Activated CD4-positive, alpha-beta memory T cell treated with anti-CD3 and anti-CD28 coated beads for 36 hours (primary cell): ENCODE results near the gene SCN3B. TPM values are rescaled to one million over a fixed set of nuclear protein-coding genes. Genes with fewer than 3 reads are reported as not detected.

ENCODE experiments used
- CTCF ChIA-PET: fragments of 350-600 bp; sonication (Branson Sonifier 250); formaldehyde crosslinking; loops from one replicate; lab custom pipeline; 2021; ENCODE audit warnings: antibody characterized with exemption, inconsistent platforms; lab: Charles Lee
- POLR2A ChIA-PET: fragments of 350-600 bp; sonication (Branson Sonifier 250); formaldehyde crosslinking; loops from one replicate; lab custom pipeline; 2021; ENCODE audit warnings: antibody characterized with exemption; lab: Charles Lee
- DNase-seq: peaks from one replicate; pipeline ENCODE4 v3.0.0-alpha.2; 2020
- H3K27ac Mint-ChIP-seq: one replicate; pipeline ENCODE4 v1.8.0; 2021; ENCODE audit warnings: mixed read lengths
- H3K27me3 Mint-ChIP-seq: one replicate; pipeline ENCODE4 v1.8.0; 2021; ENCODE audit warnings: mixed read lengths
- H3K36me3 Mint-ChIP-seq: one replicate; pipeline ENCODE4 v1.8.0; 2021; ENCODE audit warnings: mixed read lengths
- H3K4me1 Mint-ChIP-seq: one replicate; pipeline ENCODE4 v1.8.0; 2021; ENCODE audit warnings: low read depth, mixed read lengths
- H3K4me3 Mint-ChIP-seq: one replicate; pipeline ENCODE4 v1.8.0; 2021; ENCODE audit warnings: mild to moderate bottlenecking, mixed read lengths
- H3K9me3 Mint-ChIP-seq: one replicate; pipeline ENCODE4 v1.8.0; 2021; ENCODE audit warnings: mixed read lengths
- intact Hi-C: fragments of 100-400 bp; cut with micrococcal nuclease; formaldehyde crosslinking; loops from one replicate; pipeline ENCODE4 v1.15.1; 2023
- total RNA-seq, 2 experiments: library from RNA; stranded (reverse); gene quantifications; one replicate each; pipeline ENCODE4 v1.2.3, GENCODE V29; 2021

The SCN3B gene
- total RNA-seq, 2 experiments from 2014 or later: not detected

DNA sequence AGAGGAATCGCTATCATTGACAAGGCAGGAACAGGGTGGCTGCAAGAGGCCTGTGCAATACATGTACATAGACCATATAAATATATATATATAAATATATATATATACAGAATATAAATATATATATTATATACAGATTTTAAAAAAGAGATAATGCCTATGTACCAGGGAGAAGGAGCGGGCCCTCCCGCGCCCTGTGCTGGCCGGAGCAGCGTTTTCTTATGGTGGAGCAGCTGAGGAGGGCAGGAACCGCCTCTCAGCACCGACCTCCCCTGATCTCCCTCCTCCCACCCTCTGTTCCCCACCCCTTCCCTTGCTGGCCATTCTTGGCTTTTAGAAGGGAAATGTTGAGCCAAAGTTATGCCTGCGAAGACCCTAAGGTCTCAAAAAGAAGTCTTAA, 31.8 kb downstream of the SCN3B start:
- Mint-ChIP-seq H3K36me3 (peaks cover 26% of the 10 kb centered on the region), H3K27ac (no peak overlapping the region), H3K4me3 (no peak overlapping the region), H3K27me3 (no peaks in the 10 kb centered on the region), H3K4me1 (no peaks in the 10 kb centered on the region), H3K9me3 (no peaks in the 10 kb centered on the region)
- DNase-seq: no peak
- intact Hi-C loops: no loop called here
- ChIA-PET CTCF (no interaction called here), POLR2A (no interaction called here)

DNA sequence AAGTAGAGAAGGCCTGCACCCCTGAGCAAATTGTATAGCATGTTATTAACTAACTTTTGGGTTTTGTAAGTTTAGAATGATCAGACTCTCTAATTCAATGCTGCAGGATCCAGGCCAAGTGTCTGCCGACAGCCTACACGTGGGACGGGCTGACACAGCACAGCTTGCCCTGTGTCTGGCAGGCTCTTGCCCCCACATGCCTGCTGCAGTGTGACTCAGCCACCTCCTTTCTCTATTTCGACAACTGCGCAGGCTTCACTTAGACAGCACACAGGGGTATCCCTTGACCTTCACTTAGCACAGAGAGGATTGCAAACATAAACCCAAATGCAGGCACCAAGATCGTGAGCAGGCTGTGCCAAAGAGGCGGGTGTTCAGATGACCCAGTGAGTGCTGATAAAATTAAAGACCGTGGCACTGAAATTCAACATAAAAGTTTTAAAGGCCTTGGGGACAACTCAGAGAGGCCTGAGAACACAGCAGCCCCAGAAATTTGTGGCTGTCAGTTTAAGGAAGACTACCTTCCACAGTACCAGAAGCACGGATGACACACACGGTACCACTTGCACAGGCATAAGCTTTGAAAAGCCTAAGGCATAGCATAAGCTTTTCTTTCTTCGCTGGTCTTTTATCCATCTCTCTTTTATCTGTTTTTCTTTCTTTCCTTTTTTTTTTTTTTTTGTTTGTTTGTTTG, 37.8 kb downstream of the SCN3B start:
- POLR2A ChIA-PET: no interaction called here
- H3K36me3 Mint-ChIP-seq: peaks cover 35% of the 10 kb centered on the region

GRCh38 chr11:123611698-123612097, 42.7 kb downstream of the SCN3B start:
- Mint-ChIP-seq H3K9me3 (no peaks in the 10 kb centered on the region), H3K4me3 (no peak overlapping the region), H3K27ac (no peak overlapping the region), H3K36me3 (peaks cover 37% of the 10 kb centered on the region), H3K4me1 (no peaks in the 10 kb centered on the region), H3K27me3 (no peaks in the 10 kb centered on the region)
- ChIA-PET CTCF (no interaction called here), POLR2A (no interaction called here)
- DNase-seq: no peak
- intact Hi-C loops: no loop called here

More for the DNA sequence above, 37.8 kb downstream of the SCN3B start:
- CTCF ChIA-PET: no interaction called here
- H3K27ac Mint-ChIP-seq: no peak overlapping the region
- no peak for DNase-seq
- intact Hi-C loops: no loop called here
- H3K9me3 Mint-ChIP-seq: no peaks in the 10 kb centered on the region
- no peak overlapping the region for H3K4me3 Mint-ChIP-seq
- H3K4me1 Mint-ChIP-seq: no peaks in the 10 kb centered on the region
- no peaks in the 10 kb centered on the region for H3K27me3 Mint-ChIP-seq

DNA sequence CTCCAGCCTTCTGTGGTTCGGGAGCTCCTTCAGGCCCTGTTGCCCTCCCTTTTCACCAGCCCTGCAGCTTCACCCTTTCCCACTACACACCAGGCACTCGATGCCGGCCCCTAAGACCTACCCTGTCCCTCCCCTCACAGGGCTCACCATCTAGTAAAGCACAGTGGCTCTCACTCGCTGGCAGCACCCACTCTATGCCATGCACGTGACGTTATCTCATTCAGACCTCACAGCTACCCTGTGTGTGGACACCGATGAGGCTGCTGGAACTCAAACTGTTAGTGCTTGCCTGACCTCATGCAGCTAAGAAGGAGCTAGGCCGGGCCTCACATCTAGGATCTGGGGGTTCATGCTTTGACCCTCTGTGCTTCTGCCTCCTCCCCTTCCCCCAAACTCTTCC, 45.5 kb downstream of the SCN3B start:
- no peak overlapping the region for H3K27ac Mint-ChIP-seq
- H3K9me3 Mint-ChIP-seq: no peaks in the 10 kb centered on the region
- CTCF ChIA-PET: interaction anchor here (0.5 to 1.1 kb wide), 2 partner anchors 26 to 1739 kb away, joined by 3 read pairs; no protein-coding TSS in a partner anchor
- no peak overlapping the region for H3K4me3 Mint-ChIP-seq
- no peaks in the 10 kb centered on the region for H3K27me3 Mint-ChIP-seq
- intact Hi-C loops: no loop called here
- peaks cover 43% of the 10 kb centered on the region for H3K36me3 Mint-ChIP-seq
- POLR2A ChIA-PET: no interaction called here
- DNase-seq: no peak
- no peaks in the 10 kb centered on the region for H3K4me1 Mint-ChIP-seq

DNA sequence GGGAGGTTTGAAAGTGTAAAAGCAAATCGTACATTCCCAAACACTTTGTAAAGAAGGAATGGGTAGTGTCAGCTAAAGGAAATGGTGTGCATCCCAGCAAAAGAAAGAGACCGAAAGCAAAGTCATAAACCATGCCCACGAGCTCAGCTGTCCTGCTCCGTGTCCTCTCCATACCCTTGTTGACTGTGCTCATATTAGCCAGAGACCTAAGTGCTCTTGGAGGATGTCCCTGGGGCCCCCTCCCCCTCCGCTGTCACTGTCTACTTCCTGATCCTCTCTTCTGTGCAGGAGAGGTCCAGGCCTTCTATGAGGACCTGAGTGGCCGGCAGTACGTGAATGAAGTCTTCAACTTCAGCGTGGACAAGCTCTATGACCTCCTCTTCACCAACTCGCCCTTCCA, 46.1 kb downstream of the SCN3B start:
- no peak for DNase-seq
- H3K4me1 Mint-ChIP-seq: no peaks in the 10 kb centered on the region
- H3K36me3 Mint-ChIP-seq: peaks cover 41% of the 10 kb centered on the region
- intact Hi-C loops: no loop called here
- no peaks in the 10 kb centered on the region for H3K9me3 Mint-ChIP-seq
- no peak overlapping the region for H3K4me3 Mint-ChIP-seq
- no peaks in the 10 kb centered on the region for H3K27me3 Mint-ChIP-seq
- CTCF ChIA-PET: interaction anchor here (0.5 to 1.1 kb wide), 2 partner anchors 25 to 1740 kb away, joined by 3 read pairs; no protein-coding TSS in a partner anchor
- H3K27ac Mint-ChIP-seq: no peak overlapping the region
- POLR2A ChIA-PET: no interaction called here

DNA sequence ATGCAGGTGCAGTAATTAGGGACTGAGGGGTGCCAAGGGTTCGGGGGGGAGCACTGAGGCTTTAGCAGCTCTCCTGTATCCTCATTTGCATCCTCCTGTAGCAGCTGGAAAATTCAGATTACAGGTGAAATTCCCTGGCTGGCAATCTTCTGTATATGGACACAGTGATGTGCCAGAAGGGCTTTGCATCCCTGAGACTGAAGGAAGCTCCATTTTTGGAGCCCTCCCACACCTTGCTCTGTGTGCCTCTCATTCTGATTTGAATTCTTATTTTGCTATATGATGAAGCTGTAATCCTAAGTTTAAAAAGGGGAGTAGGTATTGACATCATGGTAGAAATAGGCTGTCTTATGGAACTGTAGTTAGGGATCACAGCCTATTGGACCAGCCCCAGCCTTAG, 46.6 kb downstream of the SCN3B start:
- ChIA-PET CTCF (interaction anchor here (1.1 kb wide), 1 partner anchor 24 kb away, joined by 3 read pairs; no protein-coding TSS in a partner anchor), POLR2A (no interaction called here)
- Mint-ChIP-seq H3K27ac (no peak overlapping the region), H3K36me3 (peaks cover 37% of the 10 kb centered on the region), H3K9me3 (no peaks in the 10 kb centered on the region), H3K27me3 (no peaks in the 10 kb centered on the region), H3K4me3 (no peak overlapping the region), H3K4me1 (no peaks in the 10 kb centered on the region)
- no peak for DNase-seq
- intact Hi-C loops: no loop called here

- Mint-ChIP-seq H3K9me3 (no peaks in the 10 kb centered on the region), H3K36me3 (peaks cover 34% of the 10 kb centered on the region)
- intact Hi-C loops: no loop called here
Observed at GRCh38 chr11:123603666-123604065, 50.8 kb downstream of the SCN3B start.

GRCh38 chr11:123601743-123602142, 52.7 kb downstream of the SCN3B start:
- CTCF ChIA-PET: interaction anchor here (2.1 kb wide), 1 partner anchor 21 kb away, joined by 6 read pairs; no protein-coding TSS in a partner anchor
- Mint-ChIP-seq H3K27ac (no peak overlapping the region), H3K4me1 (no peaks in the 10 kb centered on the region), H3K36me3 (peaks cover 34% of the 10 kb centered on the region), H3K9me3 (no peaks in the 10 kb centered on the region), H3K27me3 (no peaks in the 10 kb centered on the region), H3K4me3 (no peak overlapping the region)
- no peak for DNase-seq
- intact Hi-C loops: no loop called here
- POLR2A ChIA-PET: no interaction called here

More at GRCh38 chr11:123603666-123604065, 50.8 kb downstream of the SCN3B start:
- Mint-ChIP-seq H3K4me3 (no peak overlapping the region), H3K27me3 (no peaks in the 10 kb centered on the region), H3K27ac (no peak overlapping the region), H3K4me1 (no peaks in the 10 kb centered on the region)
- ChIA-PET CTCF (interaction anchor here (0.9 kb wide), 1 partner anchor 27 kb away, joined by 3 read pairs; no protein-coding TSS in a partner anchor), POLR2A (no interaction called here)
- DNase-seq: no peak

DNA sequence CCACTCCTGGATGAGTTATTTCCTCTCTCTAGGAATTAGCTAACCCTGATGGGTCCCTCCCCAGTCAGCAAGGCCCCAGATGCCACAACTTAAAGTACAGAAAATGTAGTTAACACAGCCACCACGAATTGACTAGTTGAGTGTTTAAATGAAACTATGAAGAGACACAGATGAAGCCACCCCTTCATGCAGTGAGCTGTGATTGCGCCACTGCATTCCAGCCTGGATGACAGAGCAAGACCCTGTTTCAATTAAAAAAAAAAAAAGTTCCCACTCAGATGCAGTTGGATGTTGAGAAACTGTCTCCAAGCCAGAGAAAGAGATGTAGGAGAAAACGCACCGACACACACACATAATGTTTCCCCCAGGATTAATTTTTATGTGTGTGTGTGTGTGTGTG, 53.3 kb downstream of the SCN3B start:
- no peaks in the 10 kb centered on the region for H3K27me3 Mint-ChIP-seq
- no peaks in the 10 kb centered on the region for H3K4me1 Mint-ChIP-seq
- H3K36me3 Mint-ChIP-seq: peaks cover 35% of the 10 kb centered on the region
- CTCF ChIA-PET: interaction anchor here (2.1 kb wide), 1 partner anchor 21 kb away, joined by 6 read pairs; no protein-coding TSS in a partner anchor
- no peak overlapping the region for H3K4me3 Mint-ChIP-seq
- POLR2A ChIA-PET: no interaction called here
- intact Hi-C loops: no loop called here
- no peak for DNase-seq
- H3K9me3 Mint-ChIP-seq: no peaks in the 10 kb centered on the region
- H3K27ac Mint-ChIP-seq: no peak overlapping the region

DNA sequence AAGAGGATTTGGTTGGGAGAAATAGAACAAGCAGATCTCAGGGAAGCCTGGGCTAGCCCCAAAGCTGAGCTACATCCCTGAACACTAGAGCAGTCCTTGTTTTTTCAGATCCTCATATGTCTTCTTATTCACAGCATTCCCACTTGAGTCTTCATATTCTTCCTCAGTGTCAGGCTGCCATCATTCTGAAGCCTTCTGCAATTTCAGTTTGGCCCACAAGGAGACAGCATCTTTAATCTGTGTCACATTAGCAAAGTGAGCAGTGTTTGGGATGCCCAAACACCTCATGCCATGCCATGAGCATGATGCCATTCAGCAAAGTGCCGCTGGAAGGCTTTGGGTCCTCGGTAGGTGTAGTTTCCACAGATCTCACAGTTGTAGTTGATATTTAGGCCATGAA, 56.6 kb downstream of the SCN3B start:
- Mint-ChIP-seq H3K36me3 (peaks cover 37% of the 10 kb centered on the region), H3K4me1 (no peaks in the 10 kb centered on the region), H3K9me3 (no peaks in the 10 kb centered on the region), H3K27me3 (no peaks in the 10 kb centered on the region), H3K4me3 (no peak overlapping the region), H3K27ac (no peak overlapping the region)
- no peak for DNase-seq
- intact Hi-C loops: no loop called here
- ChIA-PET POLR2A (no interaction called here), CTCF (no interaction called here)

DNA sequence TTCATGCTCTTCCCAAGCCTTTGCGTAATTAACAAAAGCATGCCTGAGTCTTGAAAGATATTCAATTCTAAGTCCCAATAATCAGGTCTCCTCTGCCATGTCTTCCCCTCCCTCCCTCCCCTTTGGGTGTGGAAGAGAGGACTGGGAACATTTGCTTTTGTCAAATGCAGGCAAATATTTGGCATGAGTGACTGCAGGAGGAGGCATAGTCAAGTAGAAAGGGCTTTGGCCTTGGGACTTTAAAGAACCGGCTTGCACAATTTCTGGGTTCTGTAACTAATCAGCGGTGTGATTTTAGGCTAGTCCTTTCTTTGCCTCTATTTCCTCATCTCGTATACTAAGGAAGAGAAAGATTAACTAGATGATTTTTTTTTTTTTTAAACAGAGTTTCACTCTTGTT, 59.5 kb downstream of the SCN3B start:
- H3K27me3 Mint-ChIP-seq: no peaks in the 10 kb centered on the region
- H3K4me1 Mint-ChIP-seq: no peaks in the 10 kb centered on the region
- H3K36me3 Mint-ChIP-seq: peaks cover 26% of the 10 kb centered on the region
- ChIA-PET POLR2A (no interaction called here), CTCF (no interaction called here)
- DNase-seq: no peak
- intact Hi-C loops: no loop called here
- H3K27ac Mint-ChIP-seq: no peak overlapping the region
- H3K9me3 Mint-ChIP-seq: no peaks in the 10 kb centered on the region
- no peak overlapping the region for H3K4me3 Mint-ChIP-seq

- CTCF ChIA-PET: no interaction called here
- no peak for DNase-seq
- H3K27ac Mint-ChIP-seq: no peak overlapping the region
- no peaks in the 10 kb centered on the region for H3K4me1 Mint-ChIP-seq
- peaks cover 26% of the 10 kb centered on the region for H3K36me3 Mint-ChIP-seq
- intact Hi-C loops: no loop called here
- no peaks in the 10 kb centered on the region for H3K9me3 Mint-ChIP-seq
- H3K27me3 Mint-ChIP-seq: no peaks in the 10 kb centered on the region
- H3K4me3 Mint-ChIP-seq: no peak overlapping the region
- POLR2A ChIA-PET: no interaction called here
Observed at GRCh38 chr11:123594188-123594901, 60.1 kb downstream of the SCN3B start.
